ENCODE results near the gene TTYH1.
"Not testable (repeated sequence)": the region's sequence is repeated elsewhere in the genome, so short reads cannot be mapped to it uniquely, and the experiment has no call there.

The TTYH1 gene

GRCh38 chr19:54415208-54415900 lies at the start of gene TTYH1:
Gene TTYH1, plus strand, starts transcription at chr19:54415464. Its CDS starts 89 bp downstream, at chr19:54415553.
- no peak for FAIRE-seq

GRCh38 chr19:54365798-54366197 lies 49.5 kb upstream of the TTYH1 start:
- FAIRE-seq: not testable (repeated sequence)

DNA sequence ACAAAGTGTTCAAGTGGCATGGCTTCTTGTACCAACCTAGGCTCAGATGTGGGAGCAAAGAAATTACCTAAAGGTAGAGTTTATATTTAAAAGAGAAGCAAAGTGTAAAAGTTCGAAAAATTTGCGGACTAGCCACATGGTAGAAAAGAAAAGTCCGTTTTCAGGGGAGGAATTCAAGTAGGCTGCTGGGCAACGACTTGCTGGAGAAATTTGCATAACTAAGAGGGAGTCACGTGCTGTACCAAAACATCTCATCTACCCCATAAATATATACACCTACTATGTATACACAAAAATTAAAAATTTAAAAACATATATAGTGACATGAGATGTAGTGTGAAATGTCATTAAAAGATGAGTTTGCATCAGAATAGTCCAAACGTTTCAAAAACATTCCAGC lies 48.5 kb upstream of the TTYH1 start:
- FAIRE-seq: no peak

DNA sequence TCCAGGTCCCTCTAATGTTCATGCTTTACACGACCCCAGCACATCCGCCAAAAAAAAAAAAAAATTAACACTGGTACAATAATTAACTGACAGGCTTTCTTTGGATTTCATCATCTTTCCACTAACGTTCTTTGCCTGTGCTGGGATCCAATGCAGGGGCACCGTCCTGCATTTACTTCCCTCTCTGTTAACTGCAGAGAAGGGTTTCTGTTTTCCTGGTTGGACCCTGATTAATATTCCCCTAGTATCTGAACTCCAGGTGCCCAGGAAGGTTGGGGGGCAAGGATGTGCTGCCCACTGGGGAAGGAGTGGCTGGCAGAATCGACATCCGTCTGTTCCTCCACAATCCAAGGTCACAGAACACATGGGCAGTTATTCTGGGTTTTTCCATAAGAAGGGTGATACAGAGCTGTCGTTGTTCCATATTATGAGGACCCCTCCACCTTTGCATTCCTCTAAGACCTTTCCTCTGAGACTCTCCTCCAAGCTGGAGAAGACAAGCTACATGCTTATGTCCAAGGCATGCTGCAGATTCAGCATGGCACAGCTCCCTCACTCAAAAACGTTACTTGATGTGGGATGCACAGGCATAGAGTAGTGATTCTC lies 46.1 kb upstream of the TTYH1 start:
- no peak for FAIRE-seq

DNA sequence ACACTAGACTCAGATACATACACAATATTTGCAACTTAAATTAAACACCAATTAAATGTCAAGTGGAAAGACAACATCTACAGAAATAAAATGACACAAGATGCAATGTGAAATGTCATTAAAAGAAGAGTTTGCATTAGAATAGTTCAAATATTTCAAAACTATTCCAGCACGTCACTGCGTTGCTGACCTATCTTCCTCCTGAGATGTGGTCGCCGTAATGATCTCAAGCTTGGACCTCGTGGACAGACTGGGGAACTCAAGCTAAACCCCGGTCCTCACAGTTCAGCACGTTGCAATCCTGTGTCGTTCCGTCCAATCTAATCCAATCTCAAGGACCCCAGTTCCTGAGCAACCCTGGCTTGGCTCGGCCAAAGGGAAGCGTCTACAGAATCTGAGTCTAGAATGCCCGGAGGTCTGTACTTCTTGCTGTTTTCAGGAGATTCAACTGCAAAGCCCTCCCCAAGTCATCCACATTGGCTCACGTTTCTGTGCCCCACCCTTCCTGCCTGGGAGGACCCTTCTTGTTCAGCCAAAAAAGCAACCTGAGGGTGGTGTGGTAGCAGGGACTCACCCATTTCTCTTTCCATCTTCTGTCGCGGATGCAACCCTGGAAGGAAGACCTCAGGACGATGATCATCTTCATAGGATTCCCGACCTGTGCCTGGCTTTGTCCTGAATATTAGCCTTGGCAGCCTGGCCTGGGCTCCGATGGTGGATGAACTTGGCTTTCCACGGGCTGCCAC lies 45.4 kb upstream of the TTYH1 start:
- not testable (repeated sequence) for FAIRE-seq

GRCh38 chr19:54370434-54370796 lies 44.8 kb upstream of the TTYH1 start:
- not testable (repeated sequence) for FAIRE-seq

DNA sequence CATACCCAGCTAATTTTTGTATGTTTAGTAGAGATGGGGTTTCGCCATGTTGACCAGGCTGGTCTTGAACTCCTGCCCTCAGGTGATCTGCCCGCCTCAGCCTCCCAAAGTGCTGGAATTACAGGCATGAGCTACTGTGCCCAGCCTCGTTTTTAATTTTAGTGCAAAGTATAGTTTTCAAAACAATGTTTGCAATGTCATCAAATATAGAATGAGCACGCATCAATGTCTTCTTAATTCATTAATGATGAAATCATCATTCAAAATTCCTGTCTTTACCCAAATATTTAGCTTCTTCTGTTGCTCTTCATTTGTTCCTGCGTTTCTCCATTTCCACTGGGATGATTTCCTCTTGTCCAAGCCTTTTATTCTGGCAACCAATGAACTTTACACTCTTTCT lies 43.8 kb upstream of the TTYH1 start:
- FAIRE-seq: not testable (repeated sequence)

GRCh38 chr19:54373781-54374631 lies 41.3 kb upstream of the TTYH1 start:
- FAIRE-seq: no peak

GRCh38 chr19:54375181-54375938 lies 39.9 kb upstream of the TTYH1 start:
- FAIRE-seq: not testable (repeated sequence)

GRCh38 chr19:54376610-54377285 lies 38.5 kb upstream of the TTYH1 start:
- FAIRE-seq: no peak

DNA sequence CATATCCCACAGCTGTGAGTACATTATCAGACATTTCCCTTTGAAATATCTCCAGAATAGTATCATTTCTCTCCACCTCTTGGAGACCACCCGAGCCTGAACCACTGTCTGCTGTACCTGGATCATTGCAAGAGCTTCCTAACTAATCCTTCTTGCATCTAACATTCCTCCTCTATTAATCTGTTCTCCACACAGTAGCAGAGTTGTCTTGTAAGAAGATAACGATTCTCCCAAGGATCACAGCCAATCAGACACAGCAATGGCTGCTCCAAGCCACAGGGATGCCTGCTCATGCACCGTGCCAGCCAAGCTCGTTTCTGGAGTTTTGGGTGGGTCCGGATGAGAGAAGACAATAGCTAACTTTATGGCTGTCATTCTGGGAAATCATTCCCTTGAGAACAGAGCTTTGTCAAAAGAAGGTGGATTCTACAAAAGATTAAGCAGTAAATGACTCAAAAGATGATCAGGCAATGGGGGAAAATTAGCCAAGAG lies 36.0 kb upstream of the TTYH1 start:
- no peak for FAIRE-seq

- FAIRE-seq: no peak
These were observed 34.4 kb upstream of the TTYH1 start for GRCh38 chr19:54380897-54381296.

- FAIRE-seq: not testable (repeated sequence)
These were observed 33.2 kb upstream of the TTYH1 start for GRCh38 chr19:54382041-54382440.

DNA sequence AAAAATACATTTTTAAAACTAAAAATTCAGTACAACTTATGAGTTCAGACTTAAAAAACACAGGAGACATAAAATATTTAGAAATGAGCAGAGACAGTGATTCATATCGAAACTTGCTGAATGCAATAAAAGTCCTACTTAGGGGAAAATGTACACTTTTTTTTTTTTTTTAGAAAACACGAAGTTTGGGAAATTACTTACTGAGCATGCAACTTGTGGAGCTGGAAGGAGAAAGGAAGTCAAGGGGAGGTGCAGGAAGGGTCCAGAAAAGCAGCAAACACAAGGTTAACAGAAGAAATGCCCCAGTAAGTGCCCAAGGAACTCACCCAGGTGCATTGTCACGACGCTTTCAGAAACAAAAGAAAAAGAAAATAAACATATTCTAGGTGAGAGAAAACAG lies 31.9 kb upstream of the TTYH1 start:
- no peak for FAIRE-seq

- no peak for FAIRE-seq
These were observed 27.1 kb upstream of the TTYH1 start for GRCh38 chr19:54387991-54388801.

GRCh38 chr19:54388802-54389139 lies 26.5 kb upstream of the TTYH1 start:
- FAIRE-seq: no peak

DNA sequence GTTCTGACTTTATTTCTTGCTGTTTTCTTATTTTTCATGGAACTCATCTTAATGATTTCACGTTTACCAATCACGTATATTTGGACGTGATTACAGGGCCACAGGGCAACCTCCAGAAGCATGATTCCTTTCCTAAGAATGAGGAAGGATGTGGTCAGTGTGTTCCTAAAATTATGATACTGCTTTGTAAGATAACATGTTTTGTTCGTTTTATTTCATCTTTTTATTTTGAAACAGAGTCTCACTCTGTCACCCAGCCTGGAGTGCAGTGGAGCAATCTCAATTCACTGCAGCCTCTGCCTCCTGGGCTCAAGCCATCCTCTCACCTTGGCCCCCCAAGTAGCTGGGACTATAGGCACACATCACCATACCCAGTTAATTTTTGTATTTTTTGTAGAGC lies 25.7 kb upstream of the TTYH1 start:
- FAIRE-seq: no peak

DNA sequence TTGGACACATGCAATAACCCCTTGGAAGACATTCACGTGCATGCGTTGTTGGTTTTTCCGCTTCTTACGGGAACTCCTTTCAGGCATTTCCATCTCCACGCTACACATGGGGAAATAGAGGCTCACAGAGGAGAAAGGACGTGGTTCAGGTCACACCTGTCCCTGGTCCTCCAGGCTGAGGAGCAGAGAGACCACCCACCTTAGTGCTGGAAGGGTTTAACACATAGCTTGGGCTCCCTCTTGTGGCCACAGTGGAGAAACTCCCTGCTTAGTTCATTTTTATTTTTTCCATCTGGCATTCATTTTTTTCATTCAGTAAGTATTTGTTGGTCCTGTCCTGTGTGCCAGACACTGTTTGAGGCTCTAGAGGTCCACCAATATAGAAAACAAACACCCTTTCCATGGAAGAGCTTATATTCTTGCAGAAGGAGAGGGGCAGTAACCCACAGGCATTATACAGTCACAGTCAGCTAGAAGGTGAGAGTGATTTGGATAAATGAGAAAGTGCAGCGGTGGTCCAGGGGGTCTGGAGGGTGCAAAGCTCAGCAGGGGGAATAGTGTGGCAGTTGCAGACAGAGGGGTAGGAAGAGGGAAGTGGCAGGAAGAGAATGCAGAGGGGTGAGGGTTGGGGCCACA lies 24.2 kb upstream of the TTYH1 start:
- FAIRE-seq: no peak

DNA sequence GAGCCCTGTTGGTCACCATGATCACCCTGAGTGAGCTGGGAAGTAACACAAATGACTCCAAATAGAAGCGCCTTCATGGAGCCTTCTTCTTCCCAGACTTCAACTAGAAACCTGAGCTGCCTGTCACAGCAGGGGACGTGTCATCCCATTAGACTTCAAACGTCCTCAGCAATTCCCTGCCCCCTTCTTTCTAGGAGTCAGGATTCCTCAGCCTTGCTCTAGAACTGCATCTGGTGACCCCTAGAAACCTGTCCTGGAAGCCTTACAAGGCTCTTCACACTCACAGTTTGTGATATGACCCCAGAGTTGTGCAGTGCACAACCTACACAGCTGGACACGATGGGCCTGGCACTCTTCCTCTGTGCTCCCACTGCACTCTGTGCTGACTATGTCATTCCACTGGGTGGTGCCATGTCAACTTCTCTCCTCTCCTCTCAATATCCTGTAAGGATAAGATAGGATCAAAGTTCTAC lies 23.6 kb upstream of the TTYH1 start:
- FAIRE-seq: no peak

DNA sequence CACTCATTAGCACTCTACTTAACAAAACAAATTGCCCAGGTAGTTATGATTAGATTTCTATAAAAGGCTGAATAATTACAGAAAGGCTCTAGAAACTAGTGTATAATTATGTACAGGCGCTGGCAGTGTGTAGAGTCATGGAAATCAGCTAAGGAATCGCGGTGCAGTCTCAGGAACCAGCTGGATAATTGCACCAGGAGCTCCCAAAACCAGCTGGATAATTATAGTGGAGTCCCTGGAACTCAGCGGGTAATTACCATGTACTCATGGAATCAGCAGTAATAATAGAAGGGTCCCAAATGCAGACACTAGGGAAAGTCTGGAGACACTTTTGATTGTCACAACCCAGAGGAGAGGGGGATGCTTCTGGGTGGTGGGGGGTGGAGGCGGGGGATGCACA lies 23.2 kb upstream of the TTYH1 start:
- FAIRE-seq: no peak

Data from TTC549 (cell line).